ENCODE results near the gene WSCD2.

Gene WSCD2

DNA sequence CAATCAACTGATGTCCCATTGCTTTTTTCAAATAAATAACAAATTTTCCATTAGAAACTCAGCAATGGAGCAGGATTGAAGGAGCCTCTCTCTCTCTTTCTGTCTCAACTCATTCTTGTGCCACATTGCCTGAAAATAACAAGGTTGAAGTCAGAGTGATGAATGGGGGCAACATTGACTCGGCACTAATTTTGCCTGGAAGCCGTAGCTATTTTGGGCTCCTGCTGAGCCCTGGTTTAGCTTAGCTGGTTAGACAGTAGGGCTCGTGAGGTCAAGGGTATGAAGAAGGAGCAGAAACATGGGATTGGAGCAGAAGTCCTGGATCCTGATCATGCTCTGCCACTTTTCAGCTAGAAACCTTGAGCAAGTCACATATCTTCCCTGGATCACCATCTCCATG lies 38.9 kb downstream of the WSCD2 start:
- Histone ChIP-seq H3K4me3 (replicated peaks; ENCODE audit: insufficient read depth, low read length) (no peak overlapping the region), H3K27ac (replicated peaks) (no peak overlapping the region), H3K27me3 (ENCODE audit: insufficient read depth, poor library complexity, severe bottlenecking) (peaks cover 2% of the 10 kb centered on the region)
- TF ChIP-seq, protein P1, sequence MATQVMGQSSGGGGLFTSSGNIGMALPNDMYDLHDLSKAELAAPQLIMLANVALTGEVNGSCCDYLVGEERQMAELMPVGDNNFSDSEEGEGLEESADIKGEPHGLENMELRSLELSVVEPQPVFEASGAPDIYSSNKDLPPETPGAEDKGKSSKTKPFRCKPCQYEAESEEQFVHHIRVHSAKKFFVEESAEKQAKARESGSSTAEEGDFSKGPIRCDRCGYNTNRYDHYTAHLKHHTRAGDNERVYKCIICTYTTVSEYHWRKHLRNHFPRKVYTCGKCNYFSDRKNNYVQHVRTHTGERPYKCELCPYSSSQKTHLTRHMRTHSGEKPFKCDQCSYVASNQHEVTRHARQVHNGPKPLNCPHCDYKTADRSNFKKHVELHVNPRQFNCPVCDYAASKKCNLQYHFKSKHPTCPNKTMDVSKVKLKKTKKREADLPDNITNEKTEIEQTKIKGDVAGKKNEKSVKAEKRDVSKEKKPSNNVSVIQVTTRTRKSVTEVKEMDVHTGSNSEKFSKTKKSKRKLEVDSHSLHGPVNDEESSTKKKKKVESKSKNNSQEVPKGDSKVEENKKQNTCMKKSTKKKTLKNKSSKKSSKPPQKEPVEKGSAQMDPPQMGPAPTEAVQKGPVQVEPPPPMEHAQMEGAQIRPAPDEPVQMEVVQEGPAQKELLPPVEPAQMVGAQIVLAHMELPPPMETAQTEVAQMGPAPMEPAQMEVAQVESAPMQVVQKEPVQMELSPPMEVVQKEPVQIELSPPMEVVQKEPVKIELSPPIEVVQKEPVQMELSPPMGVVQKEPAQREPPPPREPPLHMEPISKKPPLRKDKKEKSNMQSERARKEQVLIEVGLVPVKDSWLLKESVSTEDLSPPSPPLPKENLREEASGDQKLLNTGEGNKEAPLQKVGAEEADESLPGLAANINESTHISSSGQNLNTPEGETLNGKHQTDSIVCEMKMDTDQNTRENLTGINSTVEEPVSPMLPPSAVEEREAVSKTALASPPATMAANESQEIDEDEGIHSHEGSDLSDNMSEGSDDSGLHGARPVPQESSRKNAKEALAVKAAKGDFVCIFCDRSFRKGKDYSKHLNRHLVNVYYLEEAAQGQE (IDR thresholded peaks at IDR 0.05; ENCODE audit: insufficient replicate concordance, low read depth) = no peak
- TF ChIP-seq, protein P2, sequence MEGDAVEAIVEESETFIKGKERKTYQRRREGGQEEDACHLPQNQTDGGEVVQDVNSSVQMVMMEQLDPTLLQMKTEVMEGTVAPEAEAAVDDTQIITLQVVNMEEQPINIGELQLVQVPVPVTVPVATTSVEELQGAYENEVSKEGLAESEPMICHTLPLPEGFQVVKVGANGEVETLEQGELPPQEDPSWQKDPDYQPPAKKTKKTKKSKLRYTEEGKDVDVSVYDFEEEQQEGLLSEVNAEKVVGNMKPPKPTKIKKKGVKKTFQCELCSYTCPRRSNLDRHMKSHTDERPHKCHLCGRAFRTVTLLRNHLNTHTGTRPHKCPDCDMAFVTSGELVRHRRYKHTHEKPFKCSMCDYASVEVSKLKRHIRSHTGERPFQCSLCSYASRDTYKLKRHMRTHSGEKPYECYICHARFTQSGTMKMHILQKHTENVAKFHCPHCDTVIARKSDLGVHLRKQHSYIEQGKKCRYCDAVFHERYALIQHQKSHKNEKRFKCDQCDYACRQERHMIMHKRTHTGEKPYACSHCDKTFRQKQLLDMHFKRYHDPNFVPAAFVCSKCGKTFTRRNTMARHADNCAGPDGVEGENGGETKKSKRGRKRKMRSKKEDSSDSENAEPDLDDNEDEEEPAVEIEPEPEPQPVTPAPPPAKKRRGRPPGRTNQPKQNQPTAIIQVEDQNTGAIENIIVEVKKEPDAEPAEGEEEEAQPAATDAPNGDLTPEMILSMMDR (IDR thresholded peaks at IDR 0.05; ENCODE audit: insufficient read depth, low read length) = no peak
- no peak for DNase-seq (ENCODE audit: low read depth in 1 of 2, low spot score in 1 of 2)

DNA sequence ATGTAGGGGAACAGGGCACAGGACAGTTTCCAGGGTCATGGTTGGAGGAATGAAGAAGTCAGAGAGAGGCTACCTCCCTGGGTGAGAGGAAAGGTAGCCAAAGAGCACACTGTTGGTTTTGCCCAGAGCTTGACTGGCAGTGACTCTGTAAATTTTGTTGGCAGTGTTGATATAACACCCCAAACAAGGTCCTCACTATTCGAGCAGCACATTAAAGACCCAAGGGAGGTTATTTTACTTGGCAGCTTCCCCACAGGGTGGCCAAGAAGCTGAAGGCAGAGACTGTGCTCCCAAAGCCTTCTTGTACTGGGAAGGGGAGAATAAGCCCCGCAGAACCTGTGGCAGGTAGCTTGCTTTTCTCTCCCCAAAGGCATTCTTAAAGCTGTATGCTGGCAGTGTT lies 40.6 kb downstream of the WSCD2 start:
- Histone ChIP-seq H3K27me3 (ENCODE audit: insufficient read depth, poor library complexity, severe bottlenecking) (peaks cover 2% of the 10 kb centered on the region), H3K4me3 (replicated peaks; ENCODE audit: insufficient read depth, low read length) (no peak overlapping the region), H3K27ac (replicated peaks) (no peak overlapping the region)
- no peak for DNase-seq (ENCODE audit: low read depth in 1 of 2, low spot score in 1 of 2)
- TF ChIP-seq, protein P1 (IDR thresholded peaks at IDR 0.05; ENCODE audit: insufficient replicate concordance, low read depth) = no peak
- TF ChIP-seq, protein P2 (IDR thresholded peaks at IDR 0.05; ENCODE audit: insufficient read depth, low read length) = no peak
- TF ChIP-seq GABPA (IDR thresholded peaks at IDR 0.05; ENCODE audit: low read depth) (no peak), SPI1 (IDR thresholded peaks at IDR 0.05; ENCODE audit: borderline replicate concordance, low read depth) (no peak), POLR2AphosphoS5 (IDR thresholded peaks at IDR 0.05; ENCODE audit: low read depth) (no peak)

- Histone ChIP-seq H3K4me3 (replicated peaks; ENCODE audit: insufficient read depth, low read length) (no peak overlapping the region), H3K27ac (replicated peaks) (no peak overlapping the region), H3K27me3 (ENCODE audit: insufficient read depth, poor library complexity, severe bottlenecking) (peaks cover 2% of the 10 kb centered on the region)
- TF ChIP-seq SPI1 (IDR thresholded peaks at IDR 0.05; ENCODE audit: borderline replicate concordance, low read depth) (no peak), GABPA (IDR thresholded peaks at IDR 0.05; ENCODE audit: low read depth) (no peak), POLR2AphosphoS5 (IDR thresholded peaks at IDR 0.05; ENCODE audit: low read depth) (no peak)
- TF ChIP-seq, protein P2 (IDR thresholded peaks at IDR 0.05; ENCODE audit: insufficient read depth, low read length) = no peak
- TF ChIP-seq, protein P1 (IDR thresholded peaks at IDR 0.05; ENCODE audit: insufficient replicate concordance, low read depth) = no peak
- DNase-seq (ENCODE audit: low read depth in 1 of 2, low spot score in 1 of 2) = no peak
Measured at GRCh38 chr12:108170164-108170563, 41.1 kb downstream of the WSCD2 start.

All from HL-60 (cell line).